Rectal smooth muscle tissue (tissue), 1 donor: ENCODE measurements around the gene POF1B.
"Not testable (repeated sequence)": the region's sequence is repeated elsewhere in the genome, so short reads cannot be mapped to it uniquely, and the experiment has no call there.

ENCODE experiments used
- H3K27ac ChIP-seq: one replicate; pipeline ENCODE4 v1.7.0; 2013; ENCODE audit warnings: low read depth, low read length, inconsistent platforms
- H3K27me3 ChIP-seq: one replicate; pipeline ENCODE4 v1.7.0; 2013; ENCODE audit warnings: low read length; ENCODE audit not compliant: control insufficient read depth, insufficient read depth
- H3K36me3 ChIP-seq: one replicate; pipeline ENCODE4 v1.7.0; 2013; ENCODE audit warnings: low read length; ENCODE audit not compliant: control insufficient read depth, insufficient read depth
- H3K4me1 ChIP-seq: one replicate; pipeline ENCODE4 v1.7.0; 2013; ENCODE audit warnings: low read length; ENCODE audit not compliant: control insufficient read depth, insufficient read depth
- H3K4me3 ChIP-seq: one replicate; pipeline ENCODE4 v1.7.0; 2013; ENCODE audit warnings: low read length
- H3K9ac ChIP-seq: one replicate; pipeline ENCODE4 v1.7.0; 2013; ENCODE audit warnings: low read length

Gene POF1B

DNA sequence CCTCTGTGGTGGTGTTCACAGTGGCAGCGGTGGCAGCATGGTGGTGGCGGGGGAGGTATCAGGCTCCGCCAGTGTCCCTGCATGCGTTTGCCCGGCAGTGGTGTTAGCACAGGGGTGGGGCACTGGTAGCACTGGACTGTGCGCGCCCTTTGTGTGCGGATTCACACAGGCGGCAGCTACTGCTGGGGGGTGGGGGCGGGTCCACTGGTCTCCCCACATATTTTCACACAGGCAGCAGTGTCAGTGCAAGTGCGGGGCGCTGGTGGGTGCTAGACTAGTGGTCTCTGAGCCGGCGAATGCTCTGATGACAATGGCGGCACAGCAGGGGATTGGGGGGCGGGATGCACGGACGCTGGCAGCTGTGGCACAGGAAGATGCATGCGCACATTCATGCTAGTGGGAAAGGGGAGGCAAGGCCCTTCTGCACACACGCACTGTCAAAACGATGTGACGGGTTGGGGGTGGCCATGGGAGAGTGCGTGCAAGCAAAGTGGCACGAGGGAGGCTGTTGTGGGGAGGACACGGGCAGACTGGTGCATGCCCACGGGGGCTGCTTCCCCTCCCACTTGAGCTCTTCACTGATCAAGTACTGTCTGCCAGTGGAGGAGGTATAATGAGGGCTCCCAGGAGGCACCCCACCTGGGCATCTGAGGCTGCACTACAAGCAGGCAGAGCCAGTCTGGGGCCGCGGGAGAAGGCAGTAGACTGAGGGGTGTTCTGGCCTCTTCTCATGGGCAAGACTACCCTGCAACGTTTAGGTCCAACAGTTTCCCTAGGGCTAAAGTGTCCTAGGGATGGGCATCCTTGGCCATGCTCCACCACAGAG lies 53.0 kb downstream of the POF1B start:
- Histone ChIP-seq H3K4me3 (no peak overlapping the region), H3K9ac (no peak overlapping the region), H3K27me3 (no peaks in the 10 kb centered on the region), H3K36me3 (no peaks in the 10 kb centered on the region), H3K4me1 (no peaks in the 10 kb centered on the region), H3K27ac (no peak overlapping the region)

DNA sequence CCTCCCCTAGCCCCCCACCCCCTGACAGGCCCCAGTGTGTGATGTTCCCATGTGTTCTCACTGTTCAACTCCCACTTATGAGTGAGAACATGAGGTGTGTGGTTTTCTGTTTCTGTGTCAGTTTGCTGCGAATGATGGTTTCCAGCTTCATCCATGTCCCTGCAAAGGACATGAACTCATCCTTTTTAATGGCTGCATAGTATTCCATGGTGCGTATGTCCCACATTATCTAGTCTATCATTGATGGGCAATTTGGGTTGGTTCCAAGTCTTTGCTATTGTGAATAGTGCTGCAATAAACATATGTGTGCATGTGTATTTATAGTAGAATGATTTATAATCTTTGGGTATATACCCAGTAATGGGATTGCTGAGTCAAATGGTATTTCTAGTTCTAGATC lies 68.1 kb downstream of the POF1B start:
- not testable (repeated sequence) for H3K27ac ChIP-seq, H3K36me3 ChIP-seq, H3K27me3 ChIP-seq, H3K4me1 ChIP-seq, H3K9ac ChIP-seq, H3K4me3 ChIP-seq

DNA sequence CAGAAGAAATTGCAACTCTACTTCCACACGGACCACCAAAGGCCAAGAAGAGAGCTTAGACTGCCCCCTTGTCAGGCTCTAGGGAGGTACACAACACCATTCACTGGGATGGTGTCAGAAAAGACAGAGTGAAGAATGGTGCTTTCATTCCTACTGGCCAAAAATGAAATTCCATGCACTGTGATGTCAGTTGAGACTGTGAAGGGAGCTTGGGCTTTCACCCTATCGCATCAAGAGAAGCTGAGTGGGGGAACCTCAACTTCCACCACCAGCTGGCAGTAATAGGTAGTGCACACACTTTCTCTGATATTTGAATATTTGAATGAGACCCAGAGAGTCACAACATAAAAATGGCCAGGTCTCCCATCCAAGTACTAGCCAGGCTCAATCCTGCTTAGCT lies 69.7 kb downstream of the POF1B start:
- Histone ChIP-seq H3K4me3 (no peak overlapping the region), H3K27ac (no peak overlapping the region), H3K4me1 (no peaks in the 10 kb centered on the region), H3K27me3 (no peaks in the 10 kb centered on the region), H3K9ac (no peak overlapping the region), H3K36me3 (no peaks in the 10 kb centered on the region)

DNA sequence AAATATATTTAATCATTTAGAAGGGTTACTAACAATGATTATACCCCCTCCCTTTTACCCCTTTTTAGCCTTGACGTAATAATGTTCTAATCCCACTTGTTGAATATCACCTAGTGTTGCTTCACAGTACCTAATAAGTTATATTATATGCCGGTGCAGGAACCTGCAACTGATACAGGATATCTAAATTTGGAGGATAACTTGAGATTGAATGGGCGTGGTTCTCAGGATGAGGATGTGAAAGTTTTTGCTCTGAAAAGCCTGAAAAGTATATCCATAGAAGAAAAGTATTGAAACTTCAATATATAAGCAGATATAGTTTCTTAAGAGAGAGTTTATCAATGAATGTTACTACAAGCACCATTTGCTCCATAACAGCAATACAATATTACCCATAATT lies 75.9 kb downstream of the POF1B start:
- Histone ChIP-seq H3K9ac (no peak overlapping the region), H3K36me3 (no peaks in the 10 kb centered on the region), H3K27ac (no peak overlapping the region), H3K4me3 (no peak overlapping the region), H3K27me3 (no peaks in the 10 kb centered on the region), H3K4me1 (no peaks in the 10 kb centered on the region)

DNA sequence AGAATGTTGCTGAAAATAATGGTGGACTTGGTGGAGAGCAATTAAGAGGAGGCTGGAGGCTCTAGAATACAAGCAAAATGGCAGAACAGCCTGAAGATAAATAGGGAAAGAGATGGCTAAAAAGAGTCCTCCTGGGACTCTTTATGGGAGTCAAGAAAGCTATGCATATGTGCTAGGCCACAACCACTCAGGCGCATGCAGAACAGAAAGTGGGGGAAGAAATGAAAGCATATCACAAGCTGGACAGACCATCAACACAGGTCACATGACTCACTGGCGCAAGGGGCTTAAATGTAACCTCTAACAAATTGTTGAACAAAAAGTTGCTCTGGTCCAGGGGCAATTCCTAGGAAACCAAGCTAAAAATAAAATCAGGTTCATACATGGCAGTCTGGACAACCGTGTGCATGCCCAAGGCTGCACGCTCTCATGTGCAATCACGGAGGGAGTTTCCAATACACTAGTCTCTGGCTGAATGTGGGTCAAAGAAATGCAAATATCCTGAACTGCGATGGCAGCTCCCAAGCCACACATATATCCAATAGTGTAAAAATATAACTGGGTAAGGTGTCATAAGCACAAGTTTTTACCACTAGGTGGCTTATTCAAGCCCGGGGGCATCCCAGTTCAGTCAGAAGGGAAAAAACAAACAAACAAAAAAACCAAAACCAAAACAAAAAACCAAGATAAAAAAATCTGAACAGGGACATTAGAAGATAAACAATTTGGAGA lies 90.3 kb downstream of the POF1B start:
- H3K27ac ChIP-seq = no peak overlapping the region
- no peak overlapping the region for H3K9ac ChIP-seq
- no peaks in the 10 kb centered on the region for H3K27me3 ChIP-seq
- H3K4me1 ChIP-seq = no peaks in the 10 kb centered on the region
- no peaks in the 10 kb centered on the region for H3K36me3 ChIP-seq
- H3K4me3 ChIP-seq = no peak overlapping the region

DNA sequence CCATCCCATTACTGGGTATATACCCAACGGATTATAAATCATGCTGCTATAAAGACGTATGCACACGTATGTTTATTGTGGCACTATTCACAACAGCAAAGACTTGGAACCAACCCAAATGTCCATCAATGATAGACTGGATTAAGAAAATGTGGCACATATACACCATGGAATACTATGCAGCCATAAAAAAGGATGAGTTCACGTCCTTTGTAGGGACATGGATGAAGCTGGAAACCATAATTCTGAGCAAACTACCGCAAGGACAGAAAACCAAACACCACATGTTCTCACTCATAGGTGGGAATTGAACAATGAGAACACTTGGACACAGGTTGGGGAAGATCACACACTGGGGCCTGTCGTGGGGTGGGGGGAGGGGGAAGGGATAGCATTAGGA lies 94.2 kb downstream of the POF1B start:
- not testable (repeated sequence) for H3K27ac ChIP-seq, H3K9ac ChIP-seq, H3K4me3 ChIP-seq, H3K36me3 ChIP-seq, H3K27me3 ChIP-seq, H3K4me1 ChIP-seq

DNA sequence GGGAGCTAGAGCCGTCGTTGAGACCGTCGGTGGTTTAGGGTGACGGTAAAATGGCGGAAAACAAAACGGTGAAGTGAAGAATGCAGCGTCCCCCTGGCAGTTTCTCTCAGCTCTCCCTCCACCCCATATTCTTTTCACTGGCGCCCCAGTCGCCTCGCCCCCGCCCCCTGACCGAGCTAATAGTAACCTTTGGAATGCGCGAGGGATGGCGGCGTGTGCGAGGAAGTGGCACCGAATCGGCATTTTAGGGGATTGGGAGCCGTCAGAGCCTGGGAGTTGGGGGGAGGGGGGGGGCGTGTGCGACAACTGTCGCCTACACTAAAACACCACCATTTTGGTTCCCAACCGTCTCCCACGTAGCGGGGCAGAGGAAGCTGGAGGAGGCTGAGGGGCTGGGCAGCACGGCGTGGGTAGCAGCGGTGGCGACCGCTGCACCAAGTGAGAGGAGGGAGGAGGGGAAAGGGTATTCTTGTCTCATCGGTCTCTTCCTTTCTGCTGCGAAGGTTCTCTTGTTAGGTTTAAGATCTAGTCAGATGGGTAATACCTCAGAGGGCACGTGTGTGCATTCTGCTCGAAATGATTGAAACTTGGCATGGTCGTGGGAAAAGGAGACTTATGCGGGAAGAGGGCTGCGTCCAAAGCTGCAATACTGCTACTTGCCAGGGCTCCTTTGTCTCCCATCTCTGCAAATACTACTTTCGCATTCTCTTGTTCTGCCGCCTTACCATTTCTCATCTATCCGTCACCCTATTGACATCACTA lies 134.8 kb downstream of the POF1B start:
- Histone ChIP-seq H3K36me3 (no peaks in the 10 kb centered on the region), H3K9ac (no peak overlapping the region), H3K27me3 (no peaks in the 10 kb centered on the region), H3K4me1 (no peaks in the 10 kb centered on the region), H3K4me3 (peak overlapping the region; percentile 66), H3K27ac (no peak overlapping the region)

DNA sequence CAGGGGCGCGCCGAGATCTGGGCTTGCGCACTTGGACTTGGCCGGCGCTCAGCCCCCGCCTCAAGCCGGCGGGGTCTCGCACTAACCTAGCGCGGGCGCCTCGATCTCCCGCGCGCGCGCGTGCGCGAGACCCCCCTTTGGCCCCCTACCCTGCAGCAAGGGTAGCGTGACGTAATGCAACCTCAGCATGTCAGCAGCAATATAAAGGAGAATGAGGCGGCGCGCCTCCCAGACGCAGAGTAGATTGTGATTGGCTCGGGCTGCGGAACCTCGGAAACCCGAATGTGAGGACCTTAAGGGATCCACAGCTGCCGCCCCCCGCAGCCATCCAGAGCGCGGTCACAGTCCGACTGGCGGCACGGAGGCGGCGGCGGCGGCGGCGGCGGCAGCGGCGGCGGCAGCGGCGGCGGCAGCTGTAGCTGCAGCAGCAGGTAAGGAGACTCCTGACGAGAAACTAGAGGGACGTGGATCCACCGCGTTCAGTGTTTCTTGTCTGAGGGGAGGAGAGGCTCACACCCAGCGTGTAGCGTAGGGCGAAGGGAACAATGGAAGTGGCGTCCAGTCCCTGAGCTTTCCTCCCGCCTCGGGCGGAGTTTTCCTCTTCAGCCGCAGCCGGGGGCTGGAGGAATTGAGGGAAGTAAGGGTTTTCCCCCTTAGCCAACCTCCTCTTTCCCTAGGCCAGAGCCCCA lies 135.6 kb downstream of the POF1B start, which contains the start of the genes SATL1 and ZNF711:
Gene SATL1, minus strand, starts transcription at position 19 of the 689 bp plus-strand sequence. CDS start 134,811 bp downstream, outside the sequence.
Gene ZNF711, plus strand, starts transcription at position 231 of the 689 bp plus-strand sequence. CDS start 3,582 bp downstream, outside the sequence.
- H3K9ac ChIP-seq = no peak within 1 kb of the TSS
- H3K27ac ChIP-seq = no peak within 1 kb of the TSS
- H3K36me3 ChIP-seq = no peaks in the 10 kb centered on the region
- H3K4me3 ChIP-seq = peak within 1 kb of the TSS; percentile 66
- no peaks in the 10 kb centered on the region for H3K4me1 ChIP-seq
- H3K27me3 ChIP-seq = no peaks in the 10 kb centered on the region

DNA sequence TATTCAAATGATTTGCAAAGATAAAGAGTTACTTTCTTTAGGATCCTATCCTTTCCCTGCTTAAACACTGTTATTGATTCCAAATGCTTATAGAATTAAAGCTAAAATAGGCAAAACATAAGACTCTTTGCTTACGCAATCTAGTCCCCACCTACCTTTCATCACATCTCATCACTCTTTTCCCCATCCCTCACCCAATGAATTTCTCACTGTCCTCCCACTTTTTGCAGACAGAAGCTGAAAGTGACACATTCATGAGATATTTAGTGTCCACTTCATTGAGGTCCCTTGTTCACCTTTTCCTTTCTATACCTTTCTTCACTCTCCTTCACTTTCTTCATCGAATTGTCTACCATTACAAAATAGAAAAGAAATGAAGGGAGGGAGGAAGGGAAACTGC lies 136.3 kb downstream of the POF1B start:
- H3K4me3 ChIP-seq = peak overlapping the region; percentile 59
- H3K27me3 ChIP-seq = no peaks in the 10 kb centered on the region
- no peak overlapping the region for H3K9ac ChIP-seq
- no peak overlapping the region for H3K27ac ChIP-seq
- H3K36me3 ChIP-seq = no peaks in the 10 kb centered on the region
- no peaks in the 10 kb centered on the region for H3K4me1 ChIP-seq
